Endodermal cell (in vitro differentiated cells): ENCODE results near the gene RLIM. TPM values are rescaled to one million over a fixed set of nuclear protein-coding genes. Genes with fewer than 3 reads are reported as not detected.

Experiments
- DNase-seq: peaks from one replicate; pipeline ENCODE4 v3.0.0-alpha.2; 2017
- H3K27ac ChIP-seq: 2 replicates; pipeline ENCODE4 v1.5.1; 2013; ENCODE audit warnings: mild to moderate bottlenecking, low read depth, low read length, moderate library complexity
- H3K27me3 ChIP-seq: 2 replicates; pipeline ENCODE4 v1.6.1; 2013; ENCODE audit warnings: mild to moderate bottlenecking, low read length, moderate library complexity; ENCODE audit not compliant: insufficient read depth, control insufficient read depth, poor library complexity, severe bottlenecking
- H3K36me3 ChIP-seq: 2 replicates; pipeline ENCODE4 v1.7.0; 2013; ENCODE audit warnings: mild to moderate bottlenecking, low read length, moderate library complexity; ENCODE audit not compliant: control insufficient read depth, insufficient read depth
- H3K4me1 ChIP-seq: one replicate; pipeline ENCODE4 v1.7.0; 2013; ENCODE audit warnings: low read length; ENCODE audit not compliant: control insufficient read depth, insufficient read depth
- H3K4me3 ChIP-seq: 2 replicates; pipeline ENCODE4 v1.5.1; 2013; ENCODE audit warnings: mild to moderate bottlenecking, low read length, moderate library complexity
- H3K9ac ChIP-seq: 2 replicates; pipeline ENCODE4 v1.6.1; 2013; ENCODE audit warnings: mild to moderate bottlenecking, low read length, moderate library complexity; ENCODE audit not compliant: poor library complexity, severe bottlenecking; ENCODE audit errors: extremely low read depth
- H3K9me3 ChIP-seq: 2 replicates; pipeline ENCODE4 v1.6.1; 2013; ENCODE audit warnings: mild to moderate bottlenecking, low read length, moderate library complexity; ENCODE audit not compliant: control insufficient read depth
- H3K27ac Mint-ChIP-seq: 2 replicates; pipeline ENCODE4 v1.8.0; 2020; ENCODE audit warnings: mixed read lengths
- H3K27me3 Mint-ChIP-seq: 2 replicates; pipeline ENCODE4 v1.8.0; 2021; ENCODE audit warnings: mild to moderate bottlenecking, mixed read lengths; ENCODE audit not compliant: insufficient read depth
- H3K36me3 Mint-ChIP-seq: 2 replicates; pipeline ENCODE4 v1.8.0; 2020; ENCODE audit warnings: low read depth, mixed read lengths
- H3K4me1 Mint-ChIP-seq: 2 replicates; pipeline ENCODE4 v1.8.0; 2020; ENCODE audit warnings: mixed read lengths
- H3K4me3 Mint-ChIP-seq: 2 replicates; pipeline ENCODE4 v1.8.0; 2020; ENCODE audit warnings: mild to moderate bottlenecking, moderate library complexity, mixed read lengths
- H3K9me3 Mint-ChIP-seq: 2 replicates; pipeline ENCODE4 v1.8.0; 2020; ENCODE audit warnings: mild to moderate bottlenecking, mixed read lengths
- CTCF ChIP-seq: fragments of 200-600 bp; sonication (generic); conservative IDR thresholded peaks from 2 replicates; pipeline ENCODE4 v1.5.0; 2021; ENCODE audit warnings: antibody characterized with exemption, mild to moderate bottlenecking
- WGBS, 2 experiments: methylation state at CpG; one replicate each; pipeline versions ENCODE4 v1.1.5 to v1.1.7; 2013; ENCODE audit warnings: missing lambda C conversion rate in 2 of 2, mixed read lengths in 1 of 2; ENCODE audit not compliant: insufficient coverage in 1 of 2, insufficient read length in 1 of 2; 5-methylcytosine and 5-hydroxymethylcytosine counted together
- total RNA-seq, 2 donors: library from RNA; stranded (reverse); fragmentation: NEBNext Ultra II Directional in 1 of 2; extraction: Animal tissue kit (Norgen Biotek cat#: 25700) in 1 of 2; gene quantifications; 2 replicates in 1 of 2; 3 replicates in 1 of 2; pipeline ENCODE4 v1.2.1, GENCODE V29; 2021

Gene RLIM
- total RNA-seq, 2 donors from 2014 or later, result 33.4 to 44.5 TPM

- Histone ChIP-seq H3K9me3 (no peaks in the 10 kb centered on the region), H3K27ac (no peak overlapping the region), H3K36me3 (peaks cover 71% of the 10 kb centered on the region), H3K27me3 (no peaks in the 10 kb centered on the region), H3K4me1 (no peaks in the 10 kb centered on the region), H3K9ac (no peak overlapping the region), H3K4me3 (no peak overlapping the region)
- H3K36me3 Mint-ChIP-seq, result peaks cover 42% of the 10 kb centered on the region
- H3K4me3 Mint-ChIP-seq, result no peak overlapping the region
- WGBS, 2 experiments, result 96% methylated on average over 2 of the region's 2 CpGs; no CpG with 5 or more reads in 1 of the 2 experiments
- H3K4me1 Mint-ChIP-seq, result no peaks in the 10 kb centered on the region
- H3K9me3 Mint-ChIP-seq, result peaks cover 21% of the 10 kb centered on the region
- no peak overlapping the region for H3K27ac Mint-ChIP-seq
- DNase-seq, result no peak
- H3K27me3 Mint-ChIP-seq, result no peaks in the 10 kb centered on the region
- no peak for TF ChIP-seq CTCF
These were observed 20.8 kb downstream of the RLIM start for GRCh38 chrX:74593593-74593992.

- Mint-ChIP-seq H3K36me3 (peaks cover 11% of the 10 kb centered on the region), H3K9me3 (peaks cover 15% of the 10 kb centered on the region), H3K4me1 (no peaks in the 10 kb centered on the region), H3K27ac (no peak overlapping the region), H3K27me3 (no peaks in the 10 kb centered on the region), H3K4me3 (no peak overlapping the region)
- Histone ChIP-seq H3K9ac (no peak overlapping the region), H3K4me3 (no peak overlapping the region), H3K27ac (no peak overlapping the region), H3K4me1 (no peaks in the 10 kb centered on the region), H3K27me3 (no peaks in the 10 kb centered on the region), H3K9me3 (no peaks in the 10 kb centered on the region), H3K36me3 (peaks cover 30% of the 10 kb centered on the region)
- DNase-seq, result no peak
- 88% methylated on average over 2 of the region's 2 CpGs; no CpG with 5 or more reads in 1 of the 2 experiments for WGBS, 2 experiments
- TF ChIP-seq CTCF, result no peak
These were observed 28.7 kb downstream of the RLIM start for GRCh38 chrX:74585766-74586165.

- H3K4me1 Mint-ChIP-seq, result no peaks in the 10 kb centered on the region
- DNase-seq, result no peak
- H3K4me3 ChIP-seq, result no peak overlapping the region
- no peaks in the 10 kb centered on the region for H3K9me3 ChIP-seq
- H3K36me3 ChIP-seq, result peaks cover 3% of the 10 kb centered on the region
- no peak for TF ChIP-seq CTCF
- 94 to 100% methylated on average over 2 to 3 of the region's 3 CpGs for WGBS, 2 experiments
- no peak overlapping the region for H3K27ac ChIP-seq
- H3K9me3 Mint-ChIP-seq, result peaks cover 35% of the 10 kb centered on the region
- H3K27me3 Mint-ChIP-seq, result no peaks in the 10 kb centered on the region
- H3K36me3 Mint-ChIP-seq, result peaks cover 2% of the 10 kb centered on the region
- H3K27me3 ChIP-seq, result no peaks in the 10 kb centered on the region
- H3K4me1 ChIP-seq, result no peaks in the 10 kb centered on the region
- no peak overlapping the region for H3K9ac ChIP-seq
- no peak overlapping the region for H3K4me3 Mint-ChIP-seq
- no peak overlapping the region for H3K27ac Mint-ChIP-seq
These were observed 34.7 kb downstream of the RLIM start for GRCh38 chrX:74579597-74580198.
